Natural killer cell (primary cell): ENCODE data around the gene ALG14. TPM values are rescaled to one million over a fixed set of nuclear protein-coding genes. Genes with fewer than 3 reads are reported as not detected.

Source experiments
- ATAC-seq, 3 donors: fragments of 150-1000 bp in 2 of 3; fragments of 200-7000 bp in 1 of 3; cut with Tn5 transposase; 1 replicate in 1 of 3; 2 replicates in 2 of 3; pipeline ENCODE4 v1.10.0; 2021; ENCODE audit warnings: mild to moderate bottlenecking in 2 of 3, moderate library complexity in 2 of 3
- DNase-seq, 2 donors: peaks; one replicate each; pipeline versions ENCODE4 v3.0.0 to v3.0.0-alpha.2; 2013 to 2021; ENCODE audit warnings: mixed read lengths in 1 of 2
- H3K27ac ChIP-seq: one replicate; pipeline ENCODE4 v1.5.1; 2013; ENCODE audit warnings: mild to moderate bottlenecking, low read length
- H3K27me3 ChIP-seq: one replicate; pipeline ENCODE4 v1.6.1; 2013; ENCODE audit warnings: low read length; ENCODE audit not compliant: control insufficient read depth, insufficient read depth
- H3K36me3 ChIP-seq: one replicate; pipeline ENCODE4 v1.6.1; 2013; ENCODE audit warnings: low read length; ENCODE audit not compliant: control insufficient read depth, insufficient read depth
- H3K4me1 ChIP-seq: one replicate; pipeline ENCODE4 v1.6.1; 2013; ENCODE audit warnings: low read length; ENCODE audit not compliant: control insufficient read depth, insufficient read depth
- H3K4me3 ChIP-seq: one replicate; pipeline ENCODE4 v1.5.1; 2013; ENCODE audit warnings: low read length
- H3K9me3 ChIP-seq: one replicate; pipeline ENCODE4 v1.6.1; 2013; ENCODE audit warnings: low read length; ENCODE audit not compliant: control insufficient read depth, insufficient read depth
- H3K27ac Mint-ChIP-seq, 2 donors: one replicate each; pipeline ENCODE4 v1.8.0; 2022; ENCODE audit warnings: mild to moderate bottlenecking in 2 of 2, mixed read lengths in 2 of 2, moderate library complexity in 1 of 2
- H3K27me3 Mint-ChIP-seq, 2 donors: one replicate each; pipeline ENCODE4 v1.8.0; 2022; ENCODE audit warnings: low read depth in 2 of 2, mixed read lengths in 2 of 2
- H3K36me3 Mint-ChIP-seq: one replicate; pipeline ENCODE4 v1.8.0; 2022; ENCODE audit warnings: mixed read lengths
- H3K4me1 Mint-ChIP-seq, 2 donors: one replicate each; pipeline ENCODE4 v1.8.0; 2022; ENCODE audit warnings: mixed read lengths in 2 of 2
- H3K4me3 Mint-ChIP-seq: one replicate; pipeline ENCODE4 v1.8.0; 2022; ENCODE audit warnings: mild to moderate bottlenecking, moderate library complexity, mixed read lengths
- H3K9me3 Mint-ChIP-seq, 2 donors: one replicate each; pipeline ENCODE4 v1.8.0; 2022; ENCODE audit warnings: mixed read lengths in 2 of 2
- CTCF ChIP-seq: fragments of 200-600 bp; IDR thresholded peaks from one replicate; pipeline ENCODE4 v1.8.0; 2022; ENCODE audit warnings: antibody characterized with exemption
- WGBS: methylation state at CpG from one replicate; pipeline ENCODE4 v1.1.7; 2013; ENCODE audit warnings: missing lambda C conversion rate; ENCODE audit not compliant: insufficient coverage; 5-methylcytosine and 5-hydroxymethylcytosine counted together
- intact Hi-C: fragments of 100-400 bp; cut with micrococcal nuclease; formaldehyde crosslinking; loops from one replicate; pipeline ENCODE4 v1.14.2; 2022
- total RNA-seq, 4 donors: library from RNA; stranded (reverse); fragments of 120-200 nt in 1 of 4; gene quantifications; one replicate each; pipeline versions ENCODE4 v1.2.3 to v1.2.4, GENCODE V29; 2013 to 2022

ALG14 gene
- total RNA-seq, 3 donors from 2014 or later (not counting 1 experiment from before 2014, with no cell fraction given) = 0.48 to 2.3 (median 1.1) TPM

- ATAC-seq = no peak
- H3K4me1 Mint-ChIP-seq = no peaks in the 10 kb centered on the region
- Histone ChIP-seq H3K4me1 (no peaks in the 10 kb centered on the region), H3K27ac (no peak overlapping the region), H3K36me3 (no peaks in the 10 kb centered on the region), H3K27me3 (no peaks in the 10 kb centered on the region), H3K4me3 (no peak overlapping the region), H3K9me3 (no peaks in the 10 kb centered on the region)
- no peak for DNase-seq
- H3K4me3 Mint-ChIP-seq = no peak overlapping the region
- no peak overlapping the region for H3K27ac Mint-ChIP-seq
- intact Hi-C loops = no loop called here
- no peaks in the 10 kb centered on the region for H3K9me3 Mint-ChIP-seq
- no peaks in the 10 kb centered on the region for H3K36me3 Mint-ChIP-seq
- H3K27me3 Mint-ChIP-seq = no peaks in the 10 kb centered on the region
- no peak for TF ChIP-seq CTCF
- 96% methylated on average over 3 of the region's 3 CpGs for WGBS
These were observed 30.5 kb downstream of the ALG14 start for GRCh38 chr1:95042286-95042685.

GRCh38 chr1:95041491-95042165, 31.1 kb downstream of the ALG14 start:
- ATAC-seq = no peak
- Mint-ChIP-seq H3K27me3 (no peaks in the 10 kb centered on the region), H3K36me3 (no peaks in the 10 kb centered on the region), H3K27ac (no peak overlapping the region), H3K9me3 (no peaks in the 10 kb centered on the region), H3K4me3 (no peak overlapping the region), H3K4me1 (no peaks in the 10 kb centered on the region)
- H3K27ac ChIP-seq = no peak overlapping the region
- no peaks in the 10 kb centered on the region for H3K4me1 ChIP-seq
- TF ChIP-seq CTCF = no peak
- peak in 1 of 2 donors; percentile 15 for DNase-seq
- no peak overlapping the region for H3K4me3 ChIP-seq
- H3K27me3 ChIP-seq = no peaks in the 10 kb centered on the region
- intact Hi-C loops = no loop called here
- no peaks in the 10 kb centered on the region for H3K36me3 ChIP-seq
- WGBS = 67% methylated on average over 1 of the region's 2 CpGs
- H3K9me3 ChIP-seq = no peaks in the 10 kb centered on the region

GRCh38 chr1:95040032-95040525, 32.7 kb downstream of the ALG14 start:
- no peak overlapping the region for H3K4me3 Mint-ChIP-seq
- intact Hi-C loops = no loop called here

More at GRCh38 chr1:95040032-95040525, 32.7 kb downstream of the ALG14 start:
- no peaks in the 10 kb centered on the region for H3K9me3 ChIP-seq
- H3K27ac ChIP-seq = no peak overlapping the region
- no peak for DNase-seq
- Mint-ChIP-seq H3K27ac (no peak overlapping the region), H3K9me3 (no peaks in the 10 kb centered on the region), H3K4me1 (no peaks in the 10 kb centered on the region), H3K36me3 (no peaks in the 10 kb centered on the region), H3K27me3 (no peaks in the 10 kb centered on the region)
- no peak overlapping the region for H3K4me3 ChIP-seq
- ATAC-seq = no peak
- 92% methylated on average over 2 of the region's 2 CpGs for WGBS
- H3K4me1 ChIP-seq = no peaks in the 10 kb centered on the region
- no peak for TF ChIP-seq CTCF
- H3K27me3 ChIP-seq = no peaks in the 10 kb centered on the region
- H3K36me3 ChIP-seq = no peaks in the 10 kb centered on the region
